ENCODE measurements around the gene PAX8.

PAX8 gene

GRCh38 chr2:113231064-113231463 lies 47.7 kb downstream of the PAX8 start:
- no peaks in the 10 kb centered on the region for H3K27me3 ChIP-seq (ENCODE audit: insufficient read depth, low read length, poor library complexity, severe bottlenecking)

GRCh38 chr2:113230531-113230930 lies 48.2 kb downstream of the PAX8 start:
- Histone ChIP-seq H3K27me3 (ENCODE audit: insufficient read depth, low read length, poor library complexity, severe bottlenecking) (no peaks in the 10 kb centered on the region), H3F3A (ENCODE audit: low read depth) (no peaks in the 10 kb centered on the region), H3K4me2 (ENCODE audit: low read depth, low read length, poor library complexity, severe bottlenecking) (no peak overlapping the region), H3K9me3 (ENCODE audit: insufficient read depth, low read depth, low read length) (no peaks in the 10 kb centered on the region), H3K4me3 (ENCODE audit: low read length, poor library complexity, severe bottlenecking) (no peak overlapping the region), H4K20me1 (ENCODE audit: insufficient read depth, low read length, poor library complexity, severe bottlenecking) (no peaks in the 10 kb centered on the region), H2AFZ (ENCODE audit: low read length) (no peak overlapping the region), H3K36me3 (ENCODE audit: insufficient read depth, low read length) (no peaks in the 10 kb centered on the region), H3K4me1 (ENCODE audit: insufficient read depth, low read length, poor library complexity, severe bottlenecking) (peaks cover 7% of the 10 kb centered on the region), H3K79me2 (ENCODE audit: insufficient read depth, low read length) (no peaks in the 10 kb centered on the region), H3K9me2 (replicated peaks; ENCODE audit: low read depth, low read length) (no peaks in the 10 kb centered on the region), H3K9ac (ENCODE audit: low read depth, low read length, poor library complexity, severe bottlenecking) (no peak overlapping the region)
- TF ChIP-seq EZH2phosphoT487 (IDR thresholded peaks at IDR 0.05; ENCODE audit: borderline replicate concordance) = no peak

More at GRCh38 chr2:113231064-113231463, 47.7 kb downstream of the PAX8 start:
- H3K79me2 ChIP-seq (ENCODE audit: insufficient read depth, low read length) = no peaks in the 10 kb centered on the region
- H4K20me1 ChIP-seq (ENCODE audit: insufficient read depth, low read length, poor library complexity, severe bottlenecking) = no peaks in the 10 kb centered on the region
- no peaks in the 10 kb centered on the region for H3K9me2 ChIP-seq (replicated peaks; ENCODE audit: low read depth, low read length)
- H3K4me3 ChIP-seq (ENCODE audit: low read length, poor library complexity, severe bottlenecking) = no peak overlapping the region
- no peak overlapping the region for H3K4me2 ChIP-seq (ENCODE audit: low read depth, low read length, poor library complexity, severe bottlenecking)
- no peaks in the 10 kb centered on the region for H3K9me3 ChIP-seq (ENCODE audit: insufficient read depth, low read depth, low read length)
- H3K9ac ChIP-seq (ENCODE audit: low read depth, low read length, poor library complexity, severe bottlenecking) = no peak overlapping the region
- no peaks in the 10 kb centered on the region for H3K36me3 ChIP-seq (ENCODE audit: insufficient read depth, low read length)
- no peak for TF ChIP-seq EZH2phosphoT487 (IDR thresholded peaks at IDR 0.05; ENCODE audit: borderline replicate concordance)
- TF ChIP-seq CTCF (conservative IDR thresholded peaks at IDR 0.05; ENCODE audit: low read length) = no peak
- no peak overlapping the region for H2AFZ ChIP-seq (ENCODE audit: low read length)
- no peaks in the 10 kb centered on the region for H3F3A ChIP-seq (ENCODE audit: low read depth)
- H3K4me1 ChIP-seq (ENCODE audit: insufficient read depth, low read length, poor library complexity, severe bottlenecking) = peaks cover 7% of the 10 kb centered on the region

- Histone ChIP-seq H3K4me1 (ENCODE audit: insufficient read depth, low read length, poor library complexity, severe bottlenecking) (peaks cover 7% of the 10 kb centered on the region), H3K9me2 (replicated peaks; ENCODE audit: low read depth, low read length) (no peaks in the 10 kb centered on the region), H3K4me2 (ENCODE audit: low read depth, low read length, poor library complexity, severe bottlenecking) (no peak overlapping the region), H3K79me2 (ENCODE audit: insufficient read depth, low read length) (no peaks in the 10 kb centered on the region), H3K9me3 (ENCODE audit: insufficient read depth, low read depth, low read length) (no peaks in the 10 kb centered on the region), H3K4me3 (ENCODE audit: low read length, poor library complexity, severe bottlenecking) (no peak overlapping the region), H3K9ac (ENCODE audit: low read depth, low read length, poor library complexity, severe bottlenecking) (no peak overlapping the region), H4K20me1 (ENCODE audit: insufficient read depth, low read length, poor library complexity, severe bottlenecking) (no peaks in the 10 kb centered on the region), H3F3A (ENCODE audit: low read depth) (no peaks in the 10 kb centered on the region), H2AFZ (ENCODE audit: low read length) (no peak overlapping the region), H3K27me3 (ENCODE audit: insufficient read depth, low read length, poor library complexity, severe bottlenecking) (no peaks in the 10 kb centered on the region), H3K36me3 (ENCODE audit: insufficient read depth, low read length) (no peaks in the 10 kb centered on the region)
- TF ChIP-seq CTCF (conservative IDR thresholded peaks at IDR 0.05; ENCODE audit: low read length) = no peak
- no peak for TF ChIP-seq EZH2phosphoT487 (IDR thresholded peaks at IDR 0.05; ENCODE audit: borderline replicate concordance)
Measured at GRCh38 chr2:113229795-113230194, 48.9 kb downstream of the PAX8 start.

- Histone ChIP-seq H3K27me3 (ENCODE audit: insufficient read depth, low read length, poor library complexity, severe bottlenecking) (no peaks in the 10 kb centered on the region), H3K4me2 (ENCODE audit: low read depth, low read length, poor library complexity, severe bottlenecking) (no peak overlapping the region), H3K9me3 (ENCODE audit: insufficient read depth, low read depth, low read length) (no peaks in the 10 kb centered on the region), H3F3A (ENCODE audit: low read depth) (no peaks in the 10 kb centered on the region), H3K9ac (ENCODE audit: low read depth, low read length, poor library complexity, severe bottlenecking) (no peak overlapping the region), H4K20me1 (ENCODE audit: insufficient read depth, low read length, poor library complexity, severe bottlenecking) (no peaks in the 10 kb centered on the region), H3K4me1 (ENCODE audit: insufficient read depth, low read length, poor library complexity, severe bottlenecking) (peaks cover 7% of the 10 kb centered on the region), H2AFZ (ENCODE audit: low read length) (no peak overlapping the region), H3K4me3 (ENCODE audit: low read length, poor library complexity, severe bottlenecking) (no peak overlapping the region), H3K79me2 (ENCODE audit: insufficient read depth, low read length) (no peaks in the 10 kb centered on the region), H3K9me2 (replicated peaks; ENCODE audit: low read depth, low read length) (no peaks in the 10 kb centered on the region), H3K36me3 (ENCODE audit: insufficient read depth, low read length) (no peaks in the 10 kb centered on the region)
- TF ChIP-seq CTCF (conservative IDR thresholded peaks at IDR 0.05; ENCODE audit: low read length) = no peak
- no peak for TF ChIP-seq EZH2phosphoT487 (IDR thresholded peaks at IDR 0.05; ENCODE audit: borderline replicate concordance)
Measured at GRCh38 chr2:113228991-113229716, 49.6 kb downstream of the PAX8 start.
